SK-N-SH treated with all-trans-retinoic acid at 6 μM for 48 hours (cell line): Measurements from ENCODE around the gene STIP1.

Source experiments
- BACH2 ChIP-seq: fragments of 250-450 bp; sonication (Bioruptor Pico); IDR thresholded peaks from 2 replicates; pipeline ENCODE4 v1.9.0; 2021; ENCODE audit warnings: mild to moderate bottlenecking, borderline replicate concordance
- CREB5 ChIP-seq: fragments of 250-450 bp; sonication (Bioruptor Pico); IDR thresholded peaks from 2 replicates; pipeline ENCODE4 v1.5.1; 2020; ENCODE audit warnings: low read depth, mild to moderate bottlenecking, moderate library complexity
- CSRNP3 ChIP-seq: fragments of 250-450 bp; sonication (Bioruptor Pico); IDR thresholded peaks from 2 replicates; pipeline ENCODE4 v1.5.1; 2021; ENCODE audit warnings: mild to moderate bottlenecking, moderate library complexity
- ESRRG ChIP-seq: fragments of 250-450 bp; sonication (Bioruptor Pico); IDR thresholded peaks from 2 replicates; pipeline ENCODE4 v1.6.1; 2021; ENCODE audit warnings: mild to moderate bottlenecking
- ISL1 ChIP-seq: fragments of 250-450 bp; sonication (Bioruptor Pico); IDR thresholded peaks from 2 replicates; pipeline ENCODE4 v2.1.2; 2022; ENCODE audit warnings: mild to moderate bottlenecking, moderate library complexity
- TCF4 ChIP-seq: fragments of 250-450 bp; sonication (Bioruptor Pico); IDR thresholded peaks from 2 replicates; pipeline ENCODE4 v1.8.0; 2021; ENCODE audit warnings: mild to moderate bottlenecking, moderate library complexity, borderline replicate concordance
- TOX ChIP-seq: fragments of 250-450 bp; sonication (Bioruptor Pico); IDR thresholded peaks from 2 replicates; pipeline ENCODE4 v1.8.0; 2021; ENCODE audit warnings: mild to moderate bottlenecking, moderate library complexity, borderline replicate concordance
- ZNF70 ChIP-seq: fragments of 450-650 bp; formaldehyde crosslinking; IDR thresholded peaks from 2 replicates; pipeline ENCODE4 v1.5.0; 2020; ENCODE audit warnings: mild to moderate bottlenecking, moderate library complexity
- TF ChIP-seq, protein P1 (sequence below): fragments of 250-450 bp; sonication (Bioruptor Pico); IDR thresholded peaks from 2 replicates; pipeline ENCODE4 v1.8.0; 2020; ENCODE audit warnings: mild to moderate bottlenecking, moderate library complexity, borderline replicate concordance

GRCh38 chr11:64220798-64221197 lies 34.8 kb downstream of the STIP1 start:
- no peak for TF ChIP-seq ZNF70 (CRISPR knock-in tag)
- no peak for TF ChIP-seq TCF4 (CRISPR knock-in tag)
- no peak for TF ChIP-seq CSRNP3 (CRISPR knock-in tag)
- TF ChIP-seq ESRRG (CRISPR knock-in tag), result no peak
- TF ChIP-seq BACH2 (CRISPR knock-in tag), result no peak
- no peak for TF ChIP-seq TOX
- TF ChIP-seq, protein P1, sequence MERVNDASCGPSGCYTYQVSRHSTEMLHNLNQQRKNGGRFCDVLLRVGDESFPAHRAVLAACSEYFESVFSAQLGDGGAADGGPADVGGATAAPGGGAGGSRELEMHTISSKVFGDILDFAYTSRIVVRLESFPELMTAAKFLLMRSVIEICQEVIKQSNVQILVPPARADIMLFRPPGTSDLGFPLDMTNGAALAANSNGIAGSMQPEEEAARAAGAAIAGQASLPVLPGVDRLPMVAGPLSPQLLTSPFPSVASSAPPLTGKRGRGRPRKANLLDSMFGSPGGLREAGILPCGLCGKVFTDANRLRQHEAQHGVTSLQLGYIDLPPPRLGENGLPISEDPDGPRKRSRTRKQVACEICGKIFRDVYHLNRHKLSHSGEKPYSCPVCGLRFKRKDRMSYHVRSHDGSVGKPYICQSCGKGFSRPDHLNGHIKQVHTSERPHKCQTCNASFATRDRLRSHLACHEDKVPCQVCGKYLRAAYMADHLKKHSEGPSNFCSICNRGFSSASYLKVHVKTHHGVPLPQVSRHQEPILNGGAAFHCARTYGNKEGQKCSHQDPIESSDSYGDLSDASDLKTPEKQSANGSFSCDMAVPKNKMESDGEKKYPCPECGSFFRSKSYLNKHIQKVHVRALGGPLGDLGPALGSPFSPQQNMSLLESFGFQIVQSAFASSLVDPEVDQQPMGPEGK (CRISPR knock-in tag), result no peak
- TF ChIP-seq CREB5 (CRISPR knock-in tag), result no peak
- no peak for TF ChIP-seq ISL1 (CRISPR knock-in tag)
